Lower leg skin (tissue), 3 donors: ENCODE results near the gene FAM13A.

ENCODE experiments used
- POLR2A ChIP-seq, 2 donors: fragments of 450-650 bp; IDR thresholded peaks; one replicate each; pipeline ENCODE4 v1.6.1; 2016 to 2017; ENCODE audit warnings: antibody characterized with exemption in 2 of 2, mild to moderate bottlenecking in 1 of 2, moderate library complexity in 1 of 2
- TF ChIP-seq, protein P1 (sequence below), 3 donors: fragments of 450-650 bp; IDR thresholded peaks; one replicate each; pipeline ENCODE4 v1.5.1; 2016; ENCODE audit warnings: antibody characterized with exemption in 3 of 3, mild to moderate bottlenecking in 3 of 3, moderate library complexity in 2 of 3

DNA sequence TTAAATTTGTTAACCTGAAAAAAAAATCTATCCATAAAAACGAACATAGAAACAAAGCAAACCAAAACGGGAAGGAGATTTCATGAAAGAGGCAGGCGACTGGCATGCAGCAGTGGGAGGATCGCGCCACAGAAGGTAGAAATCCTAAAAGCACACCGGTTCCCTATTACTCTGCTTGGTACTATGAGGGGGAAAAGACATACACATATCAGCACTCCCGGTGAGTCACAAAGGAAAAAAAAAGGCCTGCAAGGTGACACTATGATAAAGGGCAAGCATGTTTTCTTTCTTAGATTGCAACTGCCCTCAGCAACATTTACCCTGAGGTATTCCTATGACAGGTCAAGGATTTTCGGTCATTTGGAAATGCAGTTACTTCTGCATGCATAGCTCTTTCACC is 298.7 kb downstream of the FAM13A start:
- TF ChIP-seq, protein P1, sequence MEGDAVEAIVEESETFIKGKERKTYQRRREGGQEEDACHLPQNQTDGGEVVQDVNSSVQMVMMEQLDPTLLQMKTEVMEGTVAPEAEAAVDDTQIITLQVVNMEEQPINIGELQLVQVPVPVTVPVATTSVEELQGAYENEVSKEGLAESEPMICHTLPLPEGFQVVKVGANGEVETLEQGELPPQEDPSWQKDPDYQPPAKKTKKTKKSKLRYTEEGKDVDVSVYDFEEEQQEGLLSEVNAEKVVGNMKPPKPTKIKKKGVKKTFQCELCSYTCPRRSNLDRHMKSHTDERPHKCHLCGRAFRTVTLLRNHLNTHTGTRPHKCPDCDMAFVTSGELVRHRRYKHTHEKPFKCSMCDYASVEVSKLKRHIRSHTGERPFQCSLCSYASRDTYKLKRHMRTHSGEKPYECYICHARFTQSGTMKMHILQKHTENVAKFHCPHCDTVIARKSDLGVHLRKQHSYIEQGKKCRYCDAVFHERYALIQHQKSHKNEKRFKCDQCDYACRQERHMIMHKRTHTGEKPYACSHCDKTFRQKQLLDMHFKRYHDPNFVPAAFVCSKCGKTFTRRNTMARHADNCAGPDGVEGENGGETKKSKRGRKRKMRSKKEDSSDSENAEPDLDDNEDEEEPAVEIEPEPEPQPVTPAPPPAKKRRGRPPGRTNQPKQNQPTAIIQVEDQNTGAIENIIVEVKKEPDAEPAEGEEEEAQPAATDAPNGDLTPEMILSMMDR (IDR thresholded peaks at IDR 0.05): no peak
- no peak for TF ChIP-seq POLR2A (IDR thresholded peaks at IDR 0.05)
